SK-N-MC (cell line): ENCODE data around the gene SLC9A9.
"Not testable (repeated sequence)": the region's sequence is repeated elsewhere in the genome, so short reads cannot be mapped to it uniquely, and the experiment has no call there.

ENCODE experiments used
- DNase-seq: peaks from one replicate; pipeline ENCODE4 v3.0.0-alpha.2; 2011; ENCODE audit warnings: low read depth, low spot score
- H3K27ac ChIP-seq: fragments of 200-600 bp; sonication (generic); 2 replicates; pipeline ENCODE4 v1.5.1; 2016; ENCODE audit warnings: mixed run types
- H3K36me3 ChIP-seq: fragments of 200-600 bp; sonication (generic); 2 replicates; pipeline ENCODE4 v1.6.1; 2017; ENCODE audit warnings: antibody characterized with exemption, low read length, mixed read lengths; ENCODE audit not compliant: insufficient read depth
- H3K4me3 ChIP-seq: fragments of 200-600 bp; sonication (generic); 2 replicates; pipeline ENCODE4 v1.5.1; 2016
- H3K9ac ChIP-seq: fragments of 200-600 bp; sonication (generic); 2 replicates; pipeline ENCODE4 v1.8.0; 2017; ENCODE audit warnings: mixed run types, mixed read lengths; ENCODE audit not compliant: insufficient read length
- H3K9me3 ChIP-seq: fragments of 200-600 bp; sonication (generic); 2 replicates; pipeline ENCODE4 v1.6.1; 2017; ENCODE audit warnings: low read depth, mild to moderate bottlenecking, antibody characterized with exemption, low read length, moderate library complexity, mixed read lengths
- EZH2 ChIP-seq: fragments of 200-600 bp; sonication (generic); IDR thresholded peaks from one replicate; pipeline ENCODE4 v1.6.1; 2017; ENCODE audit warnings: antibody characterized with exemption
- FOXP2 ChIP-seq: optimal IDR thresholded peaks from 2 replicates; pipeline ENCODE3; 2011; ENCODE audit warnings: mild to moderate bottlenecking, moderate library complexity; ENCODE audit not compliant: insufficient read depth; ENCODE audit errors: extremely low read length, control extremely low read depth
- POLR2AphosphoS5 ChIP-seq: IDR thresholded peaks from 2 replicates; pipeline ENCODE4 v1.6.1; 2012; ENCODE audit warnings: mild to moderate bottlenecking, low read depth, low read length, borderline replicate concordance

The SLC9A9 gene

DNA sequence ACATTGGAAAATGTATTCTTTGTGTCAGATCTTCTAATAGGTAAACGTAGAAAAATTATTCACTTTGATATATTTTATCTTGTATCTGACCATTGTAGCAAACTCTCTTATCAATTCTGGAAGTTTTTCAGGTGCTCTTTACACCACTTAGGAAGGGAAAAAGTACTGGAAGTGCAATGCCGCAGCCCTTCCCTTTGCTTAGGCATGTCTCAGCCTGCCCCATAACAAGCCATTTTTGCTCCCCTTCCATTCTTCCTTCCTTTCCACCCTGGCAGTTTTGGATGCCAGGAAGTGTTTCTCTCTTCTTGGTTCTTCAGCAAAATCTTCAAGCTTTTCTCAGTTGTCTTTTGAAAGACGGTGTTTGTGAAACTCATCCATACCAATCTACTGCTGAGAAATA is 34.9 kb upstream of the SLC9A9 start:
- Histone ChIP-seq H3K36me3 (no peaks in the 10 kb centered on the region), H3K9ac (no peak overlapping the region), H3K9me3 (no peaks in the 10 kb centered on the region), H3K27ac (no peak overlapping the region), H3K4me3 (no peak overlapping the region)
- no peak for DNase-seq
- TF ChIP-seq FOXP2: no peak
- TF ChIP-seq EZH2: no peak
- no peak for TF ChIP-seq POLR2AphosphoS5

DNA sequence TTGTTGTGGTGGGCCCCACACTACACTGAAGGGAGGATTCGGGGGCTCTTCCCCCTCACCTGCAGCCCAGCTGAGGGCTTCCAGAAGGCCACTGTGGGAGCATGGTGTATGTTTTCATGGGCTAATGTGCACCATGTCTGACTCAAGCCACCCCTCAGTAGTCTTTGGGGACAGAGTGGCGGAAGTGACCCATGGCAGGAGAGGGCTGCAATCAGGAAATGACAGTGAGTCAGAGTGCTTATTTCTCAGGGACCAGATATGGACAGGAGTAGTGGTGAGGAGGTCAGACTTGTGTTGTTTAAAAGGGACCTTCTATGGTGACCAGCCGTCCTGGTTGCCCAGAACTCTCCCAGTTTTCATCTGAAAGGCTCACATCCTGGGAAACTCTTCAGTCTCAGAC is 32.8 kb upstream of the SLC9A9 start:
- no peaks in the 10 kb centered on the region for H3K36me3 ChIP-seq
- TF ChIP-seq EZH2 (no peak), FOXP2 (no peak), POLR2AphosphoS5 (no peak)
- DNase-seq: no peak
- no peak overlapping the region for H3K9ac ChIP-seq
- H3K4me3 ChIP-seq: no peak overlapping the region
- no peak overlapping the region for H3K27ac ChIP-seq
- H3K9me3 ChIP-seq: no peaks in the 10 kb centered on the region

DNA sequence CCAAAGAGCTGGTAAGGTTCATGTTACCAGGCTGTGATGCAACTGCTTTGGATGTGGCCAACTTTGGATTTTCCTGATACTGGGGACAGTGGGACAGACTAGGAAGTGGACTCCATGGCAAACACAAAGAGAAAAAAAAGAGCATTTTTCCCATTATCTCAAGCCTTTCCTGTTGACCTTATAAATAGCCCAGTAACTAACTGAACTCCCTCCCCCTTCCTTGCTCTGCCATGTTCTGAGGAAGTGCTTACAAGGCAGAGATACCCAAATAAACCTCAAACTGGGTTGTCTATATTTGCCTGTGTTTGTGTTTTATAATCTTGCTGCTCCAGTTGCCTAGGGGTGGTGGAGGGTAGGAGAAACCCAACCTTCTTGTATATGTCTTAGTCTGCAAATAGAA is 27.3 kb upstream of the SLC9A9 start:
- no peak for TF ChIP-seq EZH2
- H3K36me3 ChIP-seq: no peaks in the 10 kb centered on the region
- no peak overlapping the region for H3K9ac ChIP-seq
- no peaks in the 10 kb centered on the region for H3K9me3 ChIP-seq
- no peak overlapping the region for H3K4me3 ChIP-seq
- no peak for DNase-seq
- no peak overlapping the region for H3K27ac ChIP-seq

DNA sequence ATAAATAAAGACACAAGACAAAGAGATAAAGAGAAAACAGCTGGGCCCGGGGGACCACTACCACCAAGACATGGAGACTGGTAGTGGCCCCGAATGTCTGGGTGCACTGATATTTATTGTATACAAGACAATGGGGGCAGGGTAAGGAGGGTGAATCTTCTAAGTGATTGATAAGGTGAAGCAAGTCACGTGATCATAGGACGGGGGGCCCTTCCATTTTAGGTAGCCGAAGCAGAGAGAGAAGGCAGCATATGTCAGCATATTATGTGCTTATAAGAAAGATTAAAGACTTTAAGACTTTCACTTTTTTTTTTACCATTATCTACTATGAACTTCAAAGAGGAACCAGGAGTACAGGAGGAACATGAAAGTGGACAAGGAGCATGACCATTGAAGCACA is 25.3 kb upstream of the SLC9A9 start:
- not testable (repeated sequence) for H3K9ac ChIP-seq, H3K36me3 ChIP-seq, H3K9me3 ChIP-seq, DNase-seq, H3K4me3 ChIP-seq, H3K27ac ChIP-seq

DNA sequence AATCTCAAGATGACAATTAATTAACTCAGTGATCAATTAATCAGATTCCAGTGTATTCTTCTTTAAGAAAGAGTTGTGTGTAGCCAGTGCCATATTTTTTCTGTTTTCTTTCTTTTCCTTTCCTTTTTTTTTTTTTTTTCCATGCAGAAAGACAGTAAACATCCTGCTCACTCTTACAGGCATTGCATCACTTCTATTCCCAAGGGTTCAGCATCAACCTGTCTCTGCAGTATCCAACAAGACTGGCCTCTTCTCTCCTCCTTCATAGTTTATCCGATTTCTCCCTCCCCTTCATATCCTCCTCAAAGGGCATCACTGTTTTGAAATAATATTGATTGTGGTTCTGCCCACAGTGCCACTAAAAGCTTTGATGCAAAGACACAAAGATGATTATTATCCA is 17.0 kb upstream of the SLC9A9 start:
- no peak for TF ChIP-seq POLR2AphosphoS5
- TF ChIP-seq FOXP2: no peak
- TF ChIP-seq EZH2: no peak
- Histone ChIP-seq H3K36me3 (no peaks in the 10 kb centered on the region), H3K27ac (no peak overlapping the region), H3K9me3 (no peaks in the 10 kb centered on the region), H3K9ac (no peak overlapping the region), H3K4me3 (no peak overlapping the region)
- no peak for DNase-seq

DNA sequence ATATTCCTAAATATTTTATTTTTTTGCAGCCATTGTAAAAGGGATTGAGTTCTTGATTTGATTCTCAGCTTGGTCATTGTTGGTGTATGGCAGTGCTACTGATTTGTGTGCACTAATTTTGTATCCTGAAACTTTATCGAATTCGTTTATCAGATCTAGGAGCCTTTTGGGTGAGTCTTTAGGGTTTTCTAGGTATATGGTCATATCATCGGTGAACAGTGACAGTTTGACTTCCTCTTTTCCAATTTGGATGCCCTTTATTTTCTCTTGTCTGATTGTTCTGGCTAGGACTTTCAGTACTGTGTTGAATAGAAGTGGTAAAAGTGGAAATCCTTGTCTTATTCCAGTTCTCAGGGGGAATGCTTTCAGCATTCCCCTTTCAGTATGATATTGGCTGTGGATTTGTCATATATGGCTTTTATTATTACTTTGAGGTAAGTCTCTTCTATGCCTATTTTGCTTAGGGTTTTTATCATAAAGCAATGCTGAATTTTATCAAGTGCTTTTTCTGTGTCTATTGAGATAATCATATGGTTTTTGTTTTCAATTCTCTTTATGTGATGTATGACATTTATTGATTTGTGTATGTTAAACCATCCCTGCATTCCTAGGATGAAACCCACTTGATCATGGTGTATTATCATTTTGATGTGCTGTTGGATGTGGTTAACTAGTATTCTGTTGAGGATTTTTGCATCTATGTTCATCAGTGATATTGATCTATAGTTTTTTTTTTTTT is 11.4 kb upstream of the SLC9A9 start:
- H3K4me3 ChIP-seq: no peak overlapping the region
- DNase-seq: no peak
- no peak overlapping the region for H3K9ac ChIP-seq
- H3K36me3 ChIP-seq: no peaks in the 10 kb centered on the region
- TF ChIP-seq FOXP2 (no peak), EZH2 (no peak), POLR2AphosphoS5 (no peak)
- no peaks in the 10 kb centered on the region for H3K9me3 ChIP-seq
- no peak overlapping the region for H3K27ac ChIP-seq

DNA sequence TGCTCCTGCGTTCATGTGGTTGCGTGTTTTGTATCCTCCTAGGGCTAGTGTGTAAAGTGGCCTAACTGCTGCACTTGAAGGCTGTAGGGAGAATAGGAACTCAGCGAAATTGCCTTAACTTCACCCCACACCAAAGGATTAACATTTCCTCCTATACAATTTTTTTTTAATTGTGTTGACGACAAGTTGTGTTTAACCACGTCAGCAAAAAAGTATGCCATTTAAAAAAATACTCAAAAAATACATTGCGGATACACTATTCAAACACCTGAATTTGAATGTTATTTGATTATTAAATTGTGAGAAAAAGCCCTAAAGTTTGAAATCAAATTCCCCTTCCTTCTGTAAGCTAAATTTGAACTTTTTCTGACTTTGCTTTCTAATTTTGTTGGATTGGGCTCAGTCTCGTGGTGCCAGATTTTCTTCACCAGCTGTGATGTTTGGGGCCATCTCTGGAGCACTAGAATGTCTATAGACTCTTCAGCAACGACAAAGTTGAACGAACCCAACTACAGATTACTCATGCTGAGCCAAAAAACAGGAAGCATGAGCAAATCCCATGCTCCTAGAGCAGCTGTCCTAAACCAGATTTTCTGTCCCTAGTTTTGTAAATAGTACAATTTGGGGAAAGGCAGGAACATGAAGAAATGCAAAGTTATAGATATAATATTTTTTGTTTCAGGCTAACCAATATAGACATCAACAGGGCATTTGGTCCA is 8.1 kb upstream of the SLC9A9 start:
- Histone ChIP-seq H3K9me3 (no peaks in the 10 kb centered on the region), H3K27ac (no peak overlapping the region), H3K36me3 (no peaks in the 10 kb centered on the region), H3K9ac (no peak overlapping the region), H3K4me3 (no peak overlapping the region)
- no peak for DNase-seq
- TF ChIP-seq EZH2 (no peak), FOXP2 (no peak), POLR2AphosphoS5 (no peak)

DNA sequence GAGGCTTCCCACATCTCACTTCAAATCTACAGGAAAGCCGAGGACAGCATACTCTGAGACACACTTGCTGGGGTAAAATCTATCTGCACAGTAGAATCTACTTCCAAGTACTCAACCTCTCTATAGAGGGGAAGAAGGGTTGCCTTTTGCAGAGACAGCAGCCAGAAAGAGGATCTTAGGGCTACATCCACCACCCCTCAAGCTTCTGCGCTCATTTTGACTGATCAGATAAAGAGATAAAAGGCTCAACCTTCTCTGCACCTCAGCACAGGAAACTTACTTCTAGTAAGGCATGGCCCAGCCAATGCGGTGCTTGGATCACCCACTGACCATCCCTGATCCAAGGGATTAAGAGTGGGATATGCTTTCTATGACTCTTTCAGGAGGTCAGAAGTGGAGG is 6.9 kb upstream of the SLC9A9 start:
- no peak overlapping the region for H3K9ac ChIP-seq

DNA sequence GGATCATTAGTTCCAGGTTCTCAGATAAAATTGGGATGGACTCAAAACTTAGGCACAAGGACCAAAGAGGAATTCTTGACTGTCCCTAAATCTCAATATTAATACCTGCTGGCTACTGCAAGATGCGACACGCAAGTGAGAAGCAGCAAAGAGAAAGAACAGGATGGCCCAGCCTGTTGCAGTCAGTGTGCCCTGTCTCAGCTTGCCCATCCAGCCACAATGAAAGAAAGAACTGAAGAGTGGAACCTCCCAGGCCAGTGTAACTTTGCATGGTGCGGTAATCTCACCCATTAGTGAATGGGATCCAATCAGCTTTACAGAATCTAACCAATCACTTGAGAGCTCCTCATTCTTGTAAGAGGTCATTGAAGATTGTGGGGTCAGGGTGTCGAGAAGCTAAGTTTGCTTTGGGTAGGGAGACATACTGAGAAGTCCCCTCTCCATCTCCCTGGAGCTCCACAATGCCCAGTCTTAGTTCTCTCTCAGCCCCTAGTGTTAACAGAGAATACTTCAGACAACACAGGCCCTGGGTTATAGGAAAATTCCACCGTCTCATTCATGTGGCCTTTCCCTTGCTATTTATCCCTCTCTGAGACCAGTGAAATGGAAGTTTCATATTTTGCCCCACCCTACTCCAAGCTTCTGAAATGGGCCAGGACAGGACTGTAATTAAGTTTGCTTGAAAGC is 3.2 kb upstream of the SLC9A9 start:
- no peak for DNase-seq
- Histone ChIP-seq H3K27ac (no peak overlapping the region), H3K36me3 (no peaks in the 10 kb centered on the region)

More for the DNA sequence above, 6.9 kb upstream of the SLC9A9 start:
- H3K4me3 ChIP-seq: no peak overlapping the region
- no peak for DNase-seq
- no peaks in the 10 kb centered on the region for H3K9me3 ChIP-seq
- H3K36me3 ChIP-seq: no peaks in the 10 kb centered on the region
- no peak overlapping the region for H3K27ac ChIP-seq
- TF ChIP-seq FOXP2 (no peak), EZH2 (no peak), POLR2AphosphoS5 (no peak)

More for the DNA sequence above, 3.2 kb upstream of the SLC9A9 start:
- no peak overlapping the region for H3K4me3 ChIP-seq
- H3K9ac ChIP-seq: no peak overlapping the region
- H3K9me3 ChIP-seq: no peaks in the 10 kb centered on the region
- TF ChIP-seq EZH2 (no peak), FOXP2 (no peak)
